ENCODE measurements around the gene ARID4B. TPM values are rescaled to one million over a fixed set of nuclear protein-coding genes. Genes with fewer than 3 reads are reported as not detected.

ARID4B gene
- total and polyA plus RNA-seq, 5 donors from 2014 or later = 52.6 to 192 (median 58.6) TPM

- no peaks in the 10 kb centered on the region for H3K9me3 ChIP-seq (ENCODE audit: control insufficient read depth in 2 of 2, low read length in 2 of 2)
- Mint-ChIP-seq H3K36me3 (peaks cover 12% of the 10 kb centered on the region), H3K4me1 (peaks cover 15 to 38% (median 35%) of the 10 kb centered on the region in 4 donors), H3K9me3 (no peaks in the 10 kb centered on the region), H3K27me3 (no peaks in the 10 kb centered on the region), H3K27ac (peak overlapping the region in 2 of 3 donors; percentile 94 to 96), H3K4me3 (peak overlapping the region; percentile 95 to 99 (median 98))
- peaks cover 72% of the 10 kb centered on the region for H3K4me1 ChIP-seq (ENCODE audit: control insufficient read depth, insufficient read depth, low read length, poor library complexity, severe bottlenecking)
- H3K36me3 ChIP-seq (ENCODE audit: control insufficient read depth, insufficient read depth, low read length) = peaks cover 10% of the 10 kb centered on the region
- H3K27ac ChIP-seq (ENCODE audit: insufficient read depth, low read length, poor library complexity, severe bottlenecking) = peak overlapping the region; percentile 97
- ATAC-seq (ENCODE audit: low read depth in 2 of 2) (peak in 1 of 2 donors; percentile 3), DNase-seq (peak; percentile 70 to 77 (median 77))
- no peaks in the 10 kb centered on the region for H3K27me3 ChIP-seq (ENCODE audit: control insufficient read depth, insufficient read depth, low read length)
- peak overlapping the region; percentile 97 for H3K4me3 ChIP-seq (ENCODE audit: low read depth, low read length)
Observed at GRCh38 chr1:235326719-235327558, 1.0 kb downstream of the ARID4B start.

- peak overlapping the region; percentile 95 to 99 (median 98) for H3K4me3 Mint-ChIP-seq
- H3K4me1 Mint-ChIP-seq = peaks cover 9 to 49% (median 39%) of the 10 kb centered on the region in 4 donors
- no peaks in the 10 kb centered on the region for H3K9me3 ChIP-seq (ENCODE audit: control insufficient read depth in 2 of 2, low read length in 2 of 2)
- no peaks in the 10 kb centered on the region for H3K27me3 Mint-ChIP-seq
- no peak for DNase-seq
- H3K27me3 ChIP-seq (ENCODE audit: control insufficient read depth, insufficient read depth, low read length) = no peaks in the 10 kb centered on the region
- H3K27ac Mint-ChIP-seq = peak overlapping the region in 2 of 3 donors; percentile 70 to 94
- H3K4me3 ChIP-seq (ENCODE audit: low read depth, low read length) = peak overlapping the region; percentile 97
- no peaks in the 10 kb centered on the region for H3K9me3 Mint-ChIP-seq
- H3K4me1 ChIP-seq (ENCODE audit: control insufficient read depth, insufficient read depth, low read length, poor library complexity, severe bottlenecking) = peaks cover 72% of the 10 kb centered on the region
- ATAC-seq (ENCODE audit: low read depth in 2 of 2) = no peak
- H3K36me3 Mint-ChIP-seq = peaks cover 13% of the 10 kb centered on the region
- H3K27ac ChIP-seq (ENCODE audit: insufficient read depth, low read length, poor library complexity, severe bottlenecking) = peak overlapping the region; percentile 97
- peaks cover 10% of the 10 kb centered on the region for H3K36me3 ChIP-seq (ENCODE audit: control insufficient read depth, insufficient read depth, low read length)
Observed at GRCh38 chr1:235325854-235326253, 2.1 kb downstream of the ARID4B start.

- no peak for ATAC-seq (ENCODE audit: low read depth in 2 of 2)
- H3K9me3 ChIP-seq (ENCODE audit: control insufficient read depth in 2 of 2, low read length in 2 of 2) = no peaks in the 10 kb centered on the region
- peak in 1 of 3 donors; percentile 33 for DNase-seq
- peak overlapping the region in 2 of 3 donors; percentile 43 to 68 for H3K27ac Mint-ChIP-seq
- no peaks in the 10 kb centered on the region for H3K9me3 Mint-ChIP-seq
- H3K36me3 ChIP-seq (ENCODE audit: control insufficient read depth, insufficient read depth, low read length) = peaks cover 15% of the 10 kb centered on the region
- H3K27me3 Mint-ChIP-seq = no peaks in the 10 kb centered on the region
- peak overlapping the region; percentile 97 for H3K27ac ChIP-seq (ENCODE audit: insufficient read depth, low read length, poor library complexity, severe bottlenecking)
- peaks cover 15 to 56% (median 43%) of the 10 kb centered on the region in 4 donors for H3K4me1 Mint-ChIP-seq
- H3K4me3 ChIP-seq (ENCODE audit: low read depth, low read length) = peak overlapping the region; percentile 97
- peaks cover 20% of the 10 kb centered on the region for H3K36me3 Mint-ChIP-seq
- H3K4me3 Mint-ChIP-seq = peak overlapping the region; percentile 95 to 99 (median 98)
- H3K4me1 ChIP-seq (ENCODE audit: control insufficient read depth, insufficient read depth, low read length, poor library complexity, severe bottlenecking) = peaks cover 76% of the 10 kb centered on the region
- no peaks in the 10 kb centered on the region for H3K27me3 ChIP-seq (ENCODE audit: control insufficient read depth, insufficient read depth, low read length)
Observed at GRCh38 chr1:235325139-235325538, 2.8 kb downstream of the ARID4B start.

GRCh38 chr1:235324296-235324695 lies 3.7 kb downstream of the ARID4B start:
- Histone ChIP-seq H3K9me3 (ENCODE audit: control insufficient read depth in 2 of 2, low read length in 2 of 2) (no peaks in the 10 kb centered on the region), H3K36me3 (ENCODE audit: control insufficient read depth, insufficient read depth, low read length) (peaks cover 19% of the 10 kb centered on the region), H3K4me1 (ENCODE audit: control insufficient read depth, insufficient read depth, low read length, poor library complexity, severe bottlenecking) (peaks cover 72% of the 10 kb centered on the region), H3K27ac (ENCODE audit: insufficient read depth, low read length, poor library complexity, severe bottlenecking) (peak overlapping the region; percentile 97), H3K4me3 (ENCODE audit: low read depth, low read length) (peak overlapping the region; percentile 97), H3K27me3 (ENCODE audit: control insufficient read depth, insufficient read depth, low read length) (no peaks in the 10 kb centered on the region)
- Mint-ChIP-seq H3K4me1 (peaks cover 15 to 65% (median 47%) of the 10 kb centered on the region in 4 donors), H3K9me3 (no peaks in the 10 kb centered on the region), H3K27ac (peak overlapping the region in 2 of 3 donors; percentile 43 to 55), H3K27me3 (no peaks in the 10 kb centered on the region), H3K4me3 (peak overlapping the region; percentile 95 to 99 (median 98)), H3K36me3 (peaks cover 20% of the 10 kb centered on the region)
- DNase-seq = no peak
- ATAC-seq (ENCODE audit: low read depth in 2 of 2) = no peak

GRCh38 chr1:235320521-235321179 lies 7.3 kb downstream of the ARID4B start:
- no peaks in the 10 kb centered on the region for H3K27me3 Mint-ChIP-seq
- H3K9me3 ChIP-seq (ENCODE audit: control insufficient read depth in 2 of 2, low read length in 2 of 2) = no peaks in the 10 kb centered on the region
- H3K9me3 Mint-ChIP-seq = no peaks in the 10 kb centered on the region
- peak overlapping the region; percentile 48 to 81 (median 65) for H3K27ac Mint-ChIP-seq
- H3K36me3 Mint-ChIP-seq = peaks cover 25% of the 10 kb centered on the region
- peak overlapping the region; percentile 45 to 86 (median 76) for H3K4me3 Mint-ChIP-seq
- peak overlapping the region; percentile 1 for H3K27ac ChIP-seq (ENCODE audit: insufficient read depth, low read length, poor library complexity, severe bottlenecking)
- H3K4me1 Mint-ChIP-seq = peaks cover 32 to 80% (median 61%) of the 10 kb centered on the region in 4 donors
- peak overlapping the region; percentile 5 for H3K4me3 ChIP-seq (ENCODE audit: low read depth, low read length)
- no peak for ATAC-seq (ENCODE audit: low read depth in 2 of 2)
- DNase-seq = no peak
- peaks cover 30% of the 10 kb centered on the region for H3K36me3 ChIP-seq (ENCODE audit: control insufficient read depth, insufficient read depth, low read length)
- peaks cover 79% of the 10 kb centered on the region for H3K4me1 ChIP-seq (ENCODE audit: control insufficient read depth, insufficient read depth, low read length, poor library complexity, severe bottlenecking)
- no peaks in the 10 kb centered on the region for H3K27me3 ChIP-seq (ENCODE audit: control insufficient read depth, insufficient read depth, low read length)

- Histone ChIP-seq H3K9me3 (ENCODE audit: control insufficient read depth in 2 of 2, low read length in 2 of 2) (no peaks in the 10 kb centered on the region), H3K4me3 (ENCODE audit: low read depth, low read length) (peak overlapping the region; percentile 48), H3K4me1 (ENCODE audit: control insufficient read depth, insufficient read depth, low read length, poor library complexity, severe bottlenecking) (peaks cover 79% of the 10 kb centered on the region), H3K27me3 (ENCODE audit: control insufficient read depth, insufficient read depth, low read length) (no peaks in the 10 kb centered on the region), H3K27ac (ENCODE audit: insufficient read depth, low read length, poor library complexity, severe bottlenecking) (no peak overlapping the region), H3K36me3 (ENCODE audit: control insufficient read depth, insufficient read depth, low read length) (peaks cover 26% of the 10 kb centered on the region)
- Mint-ChIP-seq H3K4me1 (peaks cover 38 to 81% (median 63%) of the 10 kb centered on the region in 4 donors), H3K36me3 (peaks cover 25% of the 10 kb centered on the region), H3K4me3 (peak overlapping the region in 2 of 4 donors; percentile 57 to 84), H3K27me3 (no peaks in the 10 kb centered on the region), H3K27ac (no peak overlapping the region), H3K9me3 (no peaks in the 10 kb centered on the region)
- no peak for ATAC-seq (ENCODE audit: low read depth in 2 of 2)
- DNase-seq = no peak
Observed at GRCh38 chr1:235319255-235319654, 8.7 kb downstream of the ARID4B start.

- H3K4me1 Mint-ChIP-seq = peaks cover 50 to 86% (median 69%) of the 10 kb centered on the region in 4 donors
- peak overlapping the region; percentile 3 to 70 (median 50) for H3K4me3 Mint-ChIP-seq
- no peaks in the 10 kb centered on the region for H3K27me3 Mint-ChIP-seq
- Histone ChIP-seq H3K9me3 (ENCODE audit: control insufficient read depth in 2 of 2, low read length in 2 of 2) (no peaks in the 10 kb centered on the region), H3K4me3 (ENCODE audit: low read depth, low read length) (peak overlapping the region; percentile 49), H3K27me3 (ENCODE audit: control insufficient read depth, insufficient read depth, low read length) (no peaks in the 10 kb centered on the region), H3K27ac (ENCODE audit: insufficient read depth, low read length, poor library complexity, severe bottlenecking) (peak overlapping the region; percentile 20), H3K4me1 (ENCODE audit: control insufficient read depth, insufficient read depth, low read length, poor library complexity, severe bottlenecking) (peaks cover 80% of the 10 kb centered on the region), H3K36me3 (ENCODE audit: control insufficient read depth, insufficient read depth, low read length) (peaks cover 21% of the 10 kb centered on the region)
- DNase-seq (no peak), ATAC-seq (ENCODE audit: low read depth in 2 of 2) (no peak)
- peak overlapping the region in 1 of 3 donors; percentile 77 for H3K27ac Mint-ChIP-seq
- no peaks in the 10 kb centered on the region for H3K9me3 Mint-ChIP-seq
- H3K36me3 Mint-ChIP-seq = peaks cover 21% of the 10 kb centered on the region
Observed at GRCh38 chr1:235317168-235317567, 10.8 kb downstream of the ARID4B start.
